CD1c-positive myeloid dendritic cell (primary cell): Measurements from ENCODE around the gene PFKP.

Experiments used
- DNase-seq: peaks from one replicate; pipeline ENCODE4 v3.0.0-alpha.2; 2016; ENCODE audit errors: extremely low spot score

PFKP gene

DNA sequence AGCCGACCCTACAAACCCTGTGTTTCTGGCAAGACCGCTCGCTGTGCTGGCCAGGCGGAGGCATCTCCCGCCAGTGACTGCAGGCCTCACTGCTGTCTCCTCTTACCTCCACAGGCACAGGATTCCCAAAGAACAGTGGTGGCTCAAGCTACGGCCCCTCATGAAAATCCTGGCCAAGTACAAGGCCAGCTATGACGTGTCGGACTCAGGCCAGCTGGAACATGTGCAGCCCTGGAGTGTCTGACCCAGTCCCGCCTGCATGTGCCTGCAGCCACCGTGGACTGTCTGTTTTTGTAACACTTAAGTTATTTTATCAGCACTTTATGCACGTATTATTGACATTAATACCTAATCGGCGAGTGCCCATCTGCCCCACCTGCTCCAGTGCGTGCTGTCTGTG lies 69.0 kb downstream of the PFKP start:
- DNase-seq = no peak

DNA sequence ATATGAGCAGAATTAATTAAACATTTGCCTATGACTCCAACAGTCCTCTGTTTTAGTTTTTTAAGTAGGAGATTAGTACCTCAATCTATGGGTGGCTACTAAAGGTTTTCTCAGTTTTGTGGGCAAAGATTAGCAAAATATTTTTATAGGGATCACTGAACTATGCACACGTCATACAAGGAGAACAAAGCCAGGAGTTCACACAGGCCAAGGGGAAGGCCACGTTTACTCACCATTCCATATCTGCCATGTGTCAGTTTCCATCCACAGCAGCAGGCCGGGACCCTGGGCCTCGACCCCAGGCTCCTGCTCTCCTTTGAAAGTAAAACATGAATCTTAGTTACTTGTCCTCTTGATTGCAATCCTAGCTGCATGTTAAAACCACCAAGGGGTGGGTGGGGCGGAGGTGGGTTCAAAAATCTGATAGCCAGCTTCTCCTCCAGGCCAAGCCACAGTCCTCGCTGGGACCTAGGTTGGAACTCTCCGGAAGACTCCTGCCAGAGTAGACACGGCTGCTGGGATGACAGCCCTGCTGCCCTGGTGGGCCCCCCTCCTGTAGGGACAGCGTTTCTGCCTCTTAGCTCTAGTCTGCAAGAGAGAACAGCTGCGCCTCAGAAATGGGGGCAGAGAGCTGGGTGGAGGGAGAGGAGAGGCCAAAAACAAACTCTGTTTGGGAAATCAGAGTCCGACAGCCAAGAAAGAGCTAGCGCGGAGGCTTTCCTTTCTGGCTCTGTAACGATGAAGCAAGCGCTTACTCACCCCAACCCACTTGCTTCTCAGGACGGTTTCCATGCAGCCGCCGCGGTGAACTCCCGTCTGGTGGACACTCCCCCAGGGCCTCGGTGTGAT lies 69.6 kb downstream of the PFKP start:
- DNase-seq = no peak

DNA sequence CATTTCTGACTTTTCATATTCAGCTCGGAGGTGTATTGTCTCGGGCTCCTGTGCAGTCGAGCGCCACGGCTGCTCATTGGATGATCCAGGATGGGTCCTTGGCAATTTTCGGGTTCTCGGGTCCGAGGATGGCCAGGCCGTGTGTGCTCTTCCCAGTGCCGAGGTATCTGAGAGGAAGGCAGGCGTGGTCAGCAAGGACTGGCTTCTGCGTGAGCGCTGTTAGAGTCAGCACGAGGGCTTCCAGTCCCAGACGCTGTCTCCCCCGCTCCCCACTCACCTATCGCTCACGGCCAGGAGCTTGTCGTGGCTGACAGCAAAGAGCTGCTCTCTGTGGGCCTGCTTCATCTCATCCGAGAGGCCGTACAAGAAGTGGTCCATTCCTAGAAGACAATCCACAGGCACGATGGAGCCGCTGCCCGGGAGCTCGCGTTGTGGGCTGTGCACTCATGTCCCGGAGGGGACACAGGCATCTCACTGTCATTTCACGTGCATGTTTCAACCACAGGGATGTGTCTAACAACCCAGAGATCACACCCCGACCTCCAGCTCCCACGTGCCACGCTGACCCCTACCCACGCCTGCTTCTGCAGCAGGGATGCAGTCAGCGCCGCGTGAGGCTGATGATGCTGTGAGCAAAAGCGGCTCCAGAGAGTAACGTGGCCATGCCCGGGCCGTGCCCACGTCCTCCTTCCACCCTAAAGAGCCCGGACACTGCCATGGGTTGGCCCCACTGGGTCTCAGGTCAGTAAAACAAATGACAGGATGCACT lies 70.8 kb downstream of the PFKP start:
- DNase-seq = no peak

DNA sequence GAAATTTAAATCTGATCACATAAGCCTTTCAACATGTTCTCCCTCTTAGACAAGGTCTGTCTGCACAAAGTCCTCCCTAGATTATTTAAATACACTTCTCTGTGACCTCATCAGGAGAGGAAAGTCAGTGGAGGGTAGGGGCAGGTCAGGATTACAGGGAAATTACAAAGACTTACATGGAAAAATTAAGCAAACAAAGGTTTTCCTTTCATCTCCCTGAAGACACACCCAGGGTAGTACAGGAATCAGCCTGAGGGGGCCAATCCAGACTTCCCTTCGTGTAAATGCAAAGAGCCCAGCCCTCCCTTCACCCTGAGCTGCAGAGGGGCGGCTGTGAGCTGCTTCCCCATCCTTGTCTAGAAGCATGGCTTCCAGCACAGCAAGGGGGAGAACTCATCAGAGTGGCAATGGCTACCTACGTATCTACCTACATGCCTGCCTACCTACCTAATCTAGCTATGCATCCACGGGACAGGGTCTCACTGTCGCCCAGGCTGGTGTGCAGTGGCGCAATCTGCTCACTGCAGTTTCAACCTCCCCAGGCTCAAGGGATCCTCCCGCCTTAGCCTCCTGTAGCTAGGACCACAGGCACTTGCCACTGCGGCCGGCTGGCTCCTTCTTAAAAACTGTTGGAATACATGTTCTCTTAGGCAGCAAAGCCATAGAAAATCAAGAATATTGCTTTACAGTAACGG lies 72.0 kb downstream of the PFKP start:
- no peak for DNase-seq

DNA sequence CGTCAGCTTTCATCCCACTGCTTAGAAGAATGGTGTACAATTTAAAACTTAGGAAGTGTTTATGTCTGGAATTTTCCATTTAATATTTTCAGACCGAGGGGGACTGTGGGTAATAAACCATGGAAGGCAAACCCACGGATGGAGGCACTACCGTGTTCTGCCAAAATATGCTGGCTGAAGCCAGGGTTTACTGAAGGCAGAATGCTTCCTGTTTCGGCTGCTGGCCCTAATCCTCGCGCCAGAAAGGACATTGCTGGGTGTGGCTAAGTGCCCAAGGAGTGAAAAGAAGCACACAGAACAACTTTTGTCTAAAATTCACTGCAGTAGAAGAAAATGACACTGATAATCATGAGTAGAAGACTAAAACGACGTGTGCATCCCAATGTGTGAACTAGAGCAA lies 72.9 kb downstream of the PFKP start:
- DNase-seq = no peak

DNA sequence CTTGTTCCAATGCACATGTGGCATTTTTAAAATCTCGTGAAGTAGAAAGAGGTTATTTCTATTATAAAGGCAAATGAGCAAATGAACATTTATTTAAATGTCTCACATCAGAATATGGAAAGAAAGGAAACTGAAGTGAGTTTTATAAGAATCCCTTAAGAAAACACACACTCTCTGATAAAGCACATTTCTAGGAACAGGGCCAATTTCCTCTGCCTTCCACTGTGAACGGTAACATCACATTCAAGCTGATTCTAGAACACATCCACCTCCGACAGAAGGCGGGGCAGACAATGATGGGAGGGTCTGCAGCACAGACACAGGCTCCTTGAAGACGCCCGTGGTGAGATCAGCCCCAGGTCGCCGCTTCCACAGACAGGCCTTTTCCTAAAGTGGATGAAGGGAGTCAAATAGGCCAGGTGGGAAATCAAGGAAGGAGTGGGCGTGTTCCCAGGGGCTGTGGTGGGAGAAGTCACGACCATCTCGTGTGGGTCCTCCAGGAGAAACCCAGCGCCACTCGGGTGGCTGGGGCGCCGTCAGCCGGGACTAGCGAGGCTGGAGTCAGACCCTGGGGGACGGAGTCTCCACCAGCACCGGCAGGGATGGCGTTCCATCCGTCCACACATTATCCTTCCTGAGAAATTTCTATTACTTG lies 74.1 kb downstream of the PFKP start:
- DNase-seq = no peak

DNA sequence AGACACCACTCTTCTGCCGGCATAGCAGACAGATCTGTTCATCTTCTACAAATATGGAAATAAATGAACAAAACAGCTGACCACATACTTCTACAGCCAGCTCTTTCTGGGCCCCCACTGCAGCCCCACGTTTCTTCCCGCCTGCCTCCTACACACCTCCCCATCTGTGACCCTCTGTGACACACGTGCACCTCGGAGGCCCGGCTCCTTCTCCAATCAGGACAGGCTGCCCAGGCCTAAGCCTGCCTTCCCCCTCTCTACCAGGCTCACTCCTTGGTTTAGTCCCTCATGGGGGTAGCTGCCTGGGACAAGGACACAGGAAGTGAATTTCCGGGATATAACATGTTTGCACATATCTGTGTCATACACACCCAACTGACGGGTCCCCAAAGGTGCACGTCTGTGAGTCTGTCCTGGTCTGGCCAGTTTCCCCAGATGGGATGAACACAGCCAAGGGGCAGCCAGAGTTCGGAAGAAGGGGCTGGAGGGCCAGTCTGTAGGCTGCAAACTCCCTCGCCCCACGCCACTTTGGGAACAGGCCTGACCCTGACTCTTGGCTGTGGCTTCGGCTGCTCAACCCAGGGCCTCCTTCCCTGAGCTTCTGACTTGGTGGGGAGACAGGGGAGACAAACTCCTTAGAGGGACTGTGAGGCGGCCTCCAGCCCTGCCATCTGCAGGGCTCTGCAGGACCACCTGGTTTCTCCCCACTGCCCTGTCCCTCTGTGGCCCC lies 75.0 kb downstream of the PFKP start:
- DNase-seq = no peak

DNA sequence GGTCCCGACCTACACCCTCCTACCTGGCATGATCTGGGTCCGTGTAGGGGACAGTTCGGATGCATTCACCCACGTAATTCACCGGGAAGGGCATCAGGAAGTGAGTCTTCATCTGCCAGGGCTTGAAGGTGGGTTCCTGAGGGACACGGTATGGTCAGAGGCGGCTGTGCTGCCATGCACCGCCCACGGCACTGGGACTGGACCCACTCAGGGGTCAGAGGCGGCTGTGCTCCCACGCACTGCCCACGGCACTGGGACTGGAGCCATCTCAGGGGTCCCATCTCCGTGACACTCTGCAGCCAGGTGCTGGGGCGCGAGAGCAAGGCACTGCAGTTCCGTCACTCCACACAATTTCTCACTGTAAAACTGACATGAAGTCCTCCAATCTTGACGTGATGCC lies 76.0 kb downstream of the PFKP start:
- DNase-seq = no peak

DNA sequence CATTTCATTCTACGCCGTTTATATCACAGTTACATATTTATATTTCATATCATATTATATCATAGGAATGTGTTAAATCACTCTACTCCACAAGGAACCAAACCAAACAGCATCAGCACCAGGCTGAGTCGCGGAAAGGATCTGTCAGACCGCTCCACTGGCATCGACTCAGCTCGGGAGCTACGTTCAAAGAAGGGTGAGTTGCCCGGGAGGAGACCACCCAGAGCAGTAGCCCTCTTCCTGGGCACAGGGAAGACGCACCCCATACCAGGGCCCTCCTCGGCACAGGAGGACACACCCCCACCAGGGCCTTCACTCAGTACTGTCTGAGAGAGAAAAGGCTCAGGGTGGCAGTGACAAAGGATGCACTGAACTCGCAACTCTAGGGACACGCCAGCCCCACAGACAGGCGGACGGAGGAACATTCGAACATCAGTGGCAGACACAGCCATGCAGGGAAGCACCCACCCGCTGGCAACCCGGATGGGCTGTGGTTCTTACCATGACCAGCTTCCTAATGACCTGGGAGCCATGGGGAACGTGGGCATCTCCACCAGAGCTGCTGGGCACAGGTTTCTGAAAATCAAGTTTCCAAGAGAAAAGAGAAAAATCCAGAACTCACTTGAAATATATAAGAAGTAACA lies 76.6 kb downstream of the PFKP start:
- DNase-seq = no peak

DNA sequence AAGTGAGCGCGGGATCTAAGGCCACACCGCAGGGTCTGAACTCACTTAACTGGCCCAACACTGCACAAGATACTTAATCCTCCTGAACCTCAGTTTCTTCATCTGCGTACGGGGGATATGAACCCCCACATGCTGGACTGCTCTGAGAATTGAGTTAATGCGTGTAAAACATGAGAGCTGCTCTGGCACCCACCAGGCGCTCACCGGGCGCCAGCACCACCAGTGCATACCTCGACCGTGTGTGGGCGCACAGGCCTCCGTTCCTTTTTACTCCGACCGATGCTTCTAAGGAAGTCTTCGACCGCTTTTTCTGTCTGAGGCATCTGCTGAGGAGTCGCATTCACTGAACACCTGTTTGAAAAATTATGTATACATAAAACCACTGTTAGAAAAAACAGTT lies 78.0 kb downstream of the PFKP start:
- no peak for DNase-seq

DNA sequence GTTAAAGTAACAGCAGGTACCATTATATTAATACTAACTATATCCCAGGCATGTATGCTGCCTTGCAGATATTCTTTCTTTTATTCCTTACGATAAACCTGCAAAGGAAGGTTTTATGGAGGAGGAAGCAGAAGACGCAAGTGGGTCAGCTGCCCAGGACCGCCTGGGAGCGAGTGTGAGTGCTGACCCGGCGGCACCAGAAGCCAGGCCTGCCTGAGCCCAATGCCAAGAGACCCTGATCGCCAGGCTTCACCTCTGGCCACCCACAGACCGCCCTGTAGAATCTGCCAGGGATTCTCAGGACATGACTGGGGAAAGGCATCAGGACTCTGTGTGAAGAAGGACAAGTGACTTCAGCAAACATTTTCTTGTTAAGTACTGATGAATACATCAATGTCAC lies 78.9 kb downstream of the PFKP start:
- no peak for DNase-seq

DNA sequence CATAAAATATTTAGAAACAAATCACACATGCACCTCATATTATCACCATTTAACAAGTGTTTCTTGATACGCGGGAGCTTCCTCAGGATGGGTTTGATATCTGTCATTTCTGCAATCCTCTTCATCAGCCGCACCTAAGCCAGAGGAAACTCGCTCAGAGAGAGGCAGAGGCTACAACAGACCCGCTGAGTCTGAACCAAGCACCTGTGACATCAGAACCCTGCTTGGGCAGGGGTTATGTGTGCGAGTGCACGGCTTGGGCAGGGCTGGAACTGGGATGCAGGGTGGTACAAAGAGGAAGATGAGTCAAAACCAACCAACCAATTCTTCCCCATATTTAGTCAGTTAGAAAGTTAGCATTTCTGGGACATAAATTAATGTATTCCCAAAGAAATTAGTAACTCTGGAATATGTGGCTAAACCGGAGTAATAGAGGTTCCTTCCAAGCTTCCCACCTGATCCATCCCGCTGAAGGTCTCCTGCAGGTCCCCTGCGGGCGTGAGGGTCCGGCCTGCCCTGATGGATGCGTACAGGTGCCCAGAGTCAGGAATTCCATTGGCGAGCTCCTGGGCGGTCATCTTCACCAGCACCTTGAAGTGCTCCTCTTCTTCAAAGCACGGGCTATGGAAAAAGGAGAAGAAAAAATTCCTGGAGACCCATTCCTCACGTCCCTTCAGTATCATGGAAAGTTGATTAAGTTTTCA lies 79.9 kb downstream of the PFKP start:
- DNase-seq = no peak

DNA sequence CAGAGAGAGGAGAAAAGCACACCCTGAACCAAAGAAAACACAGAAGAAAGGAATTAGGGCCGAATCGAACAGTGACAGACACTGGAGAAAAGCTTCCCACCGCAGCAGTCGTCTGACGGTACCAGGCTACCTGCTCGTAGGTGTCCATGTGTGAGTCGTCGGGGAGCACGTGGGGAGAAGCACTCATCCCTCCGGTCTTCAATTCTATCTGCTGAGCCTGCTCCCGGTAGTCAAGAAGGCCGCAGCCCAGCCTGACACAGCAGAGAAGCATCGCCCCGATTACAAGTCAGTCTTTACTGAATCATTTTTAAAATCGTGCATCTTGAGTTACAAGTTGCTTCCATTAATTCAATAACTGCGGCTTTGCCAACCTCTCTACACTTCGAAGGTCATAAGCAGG lies 80.7 kb downstream of the PFKP start:
- no peak for DNase-seq

DNA sequence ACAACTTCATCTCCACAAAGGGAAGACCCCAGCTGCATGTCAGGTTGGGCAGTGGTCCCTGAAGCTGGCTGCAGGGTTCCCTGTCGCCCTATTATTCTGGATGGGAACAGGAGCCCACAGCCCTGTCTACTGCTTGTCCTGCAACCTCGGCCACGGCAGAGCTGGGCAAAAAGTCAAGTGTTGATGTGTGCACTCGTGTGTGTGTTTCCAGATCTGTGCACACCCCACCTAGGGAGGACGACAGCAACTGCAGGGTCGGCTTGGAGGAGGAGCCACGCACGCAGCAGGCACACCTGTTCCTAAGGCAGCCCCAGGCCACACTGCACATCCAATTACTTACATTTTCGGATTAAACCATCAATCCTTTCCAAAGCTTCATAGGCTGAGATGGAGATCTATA lies 81.6 kb downstream of the PFKP start:
- no peak for DNase-seq

DNA sequence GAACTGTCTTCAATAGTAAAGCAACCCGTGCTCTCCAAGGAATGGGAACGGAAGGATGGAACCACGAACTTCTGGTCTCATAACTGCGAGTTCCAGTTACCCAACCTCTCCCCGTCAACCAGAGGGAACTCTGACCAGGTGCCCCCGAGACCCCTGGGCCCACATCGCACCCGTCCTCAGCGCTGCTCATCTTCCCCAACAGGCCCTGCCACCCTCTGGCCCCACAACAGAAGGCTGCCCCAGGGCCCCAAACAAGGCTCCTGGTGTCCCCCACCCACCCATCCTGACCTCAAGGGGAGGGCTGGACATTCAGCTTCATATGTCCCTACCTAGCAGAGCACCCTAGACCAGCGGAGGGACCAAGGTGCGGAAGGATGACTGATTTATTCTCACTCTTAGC lies 82.6 kb downstream of the PFKP start:
- DNase-seq = no peak

DNA sequence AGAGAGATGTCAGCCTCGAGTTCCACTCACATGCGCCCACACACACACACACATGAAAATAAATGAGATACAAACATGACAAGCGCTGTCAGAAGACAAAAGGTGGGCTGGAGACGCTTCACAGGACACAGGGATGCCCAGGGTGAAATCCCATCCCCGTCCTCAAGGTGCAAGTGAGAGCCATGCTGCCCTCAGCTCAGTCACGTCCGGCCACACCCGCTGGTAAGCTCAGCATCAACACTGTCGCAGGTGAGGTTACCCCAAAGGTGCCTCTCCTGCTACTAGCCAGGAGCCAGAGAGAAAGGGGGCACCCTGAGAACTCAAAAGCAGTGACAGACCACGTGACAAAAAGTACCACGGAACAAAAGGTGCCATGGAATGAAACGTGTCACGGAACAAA lies 83.0 kb downstream of the PFKP start:
- DNase-seq = no peak

DNA sequence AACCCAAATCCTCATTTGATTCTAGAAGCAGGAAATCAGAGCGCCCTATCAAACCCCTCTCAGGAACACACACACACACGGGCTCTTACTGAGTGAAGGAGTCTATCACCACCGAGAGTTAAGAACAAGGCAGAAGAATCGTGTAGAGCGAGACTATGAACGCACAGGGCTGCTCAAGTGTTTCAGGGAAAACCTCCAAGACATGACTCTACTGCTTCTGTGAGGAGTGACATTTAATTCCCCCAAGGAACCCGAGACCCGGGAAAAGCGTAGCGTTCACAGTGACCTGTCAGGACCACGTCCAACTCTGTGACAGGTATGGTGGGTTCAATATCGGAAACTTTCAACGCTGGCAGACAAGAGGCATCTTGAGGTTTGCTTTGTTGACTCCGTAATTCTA lies 83.6 kb downstream of the PFKP start:
- no peak for DNase-seq

DNA sequence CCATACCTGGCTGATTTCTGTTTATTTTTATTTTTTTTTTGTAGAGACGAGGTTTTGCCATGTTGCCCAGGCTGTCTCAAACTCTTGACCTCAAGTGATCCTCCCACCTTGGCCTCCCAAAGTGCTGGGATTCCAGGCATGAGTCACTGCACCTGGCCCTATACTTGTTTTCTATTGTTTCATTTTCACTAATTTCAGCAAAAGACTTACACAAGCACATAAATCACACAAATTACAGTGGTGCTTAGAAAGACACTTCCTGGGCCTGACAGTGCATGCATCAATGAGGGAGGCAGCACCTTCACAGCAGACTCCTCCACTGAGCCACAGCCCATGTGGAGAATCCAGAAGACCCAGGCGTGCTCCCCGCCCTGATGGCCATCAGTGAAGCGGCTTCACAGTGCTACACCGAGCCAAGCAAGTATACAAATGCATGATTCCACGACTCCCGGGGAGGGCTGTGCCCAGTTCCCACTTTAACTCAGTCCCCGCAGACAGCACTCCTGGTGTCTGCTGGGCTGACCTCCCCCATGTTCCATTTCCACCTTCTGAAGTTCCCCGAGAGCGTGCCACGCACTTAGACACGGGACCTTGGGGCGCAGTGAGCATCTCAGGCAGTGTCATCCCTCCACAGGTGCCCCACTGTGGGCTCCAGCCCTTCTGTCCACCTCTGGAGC lies 84.7 kb downstream of the PFKP start:
- DNase-seq = no peak

DNA sequence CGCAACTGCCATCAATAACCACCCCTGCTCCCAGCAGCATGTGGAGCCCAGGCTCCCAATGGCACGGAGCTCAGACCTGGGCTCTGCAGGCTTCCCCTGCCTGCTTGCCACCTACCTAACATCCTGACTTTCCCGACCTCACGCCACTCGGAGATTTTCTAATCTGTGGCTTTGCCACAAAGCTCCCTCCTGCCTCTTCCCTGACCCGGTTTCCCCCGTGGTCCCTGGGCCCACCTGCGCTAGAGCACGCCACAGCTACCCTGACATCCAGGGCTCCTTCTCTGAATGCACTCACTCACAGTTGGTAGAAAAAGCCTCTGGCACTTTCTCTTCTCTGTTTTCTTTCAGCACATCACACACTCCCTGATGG lies 85.2 kb downstream of the PFKP start:
- no peak for DNase-seq

DNA sequence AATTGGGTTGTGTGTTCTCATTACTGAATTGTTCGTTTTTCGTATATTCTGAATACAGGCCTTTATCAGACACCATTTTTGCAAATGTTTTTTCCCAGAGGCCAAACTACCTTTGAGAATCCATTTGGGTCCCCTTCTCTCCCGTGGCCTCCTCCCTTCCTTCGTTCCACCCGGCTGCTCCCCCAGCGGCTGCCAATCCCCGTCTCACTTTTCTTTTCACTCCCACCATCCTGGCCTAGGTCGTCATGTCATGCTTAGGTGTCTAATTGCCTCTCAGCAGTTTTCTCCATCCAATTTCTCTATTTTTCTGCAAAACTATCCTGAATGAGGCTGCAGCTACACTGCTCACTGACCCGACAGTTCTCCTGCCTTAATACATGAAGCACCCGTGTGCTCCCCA lies 87.3 kb downstream of the PFKP start:
- DNase-seq = no peak
